ENCODE data around the gene SCN5A. TPM values are rescaled to one million over a fixed set of nuclear protein-coding genes. Genes with fewer than 3 reads are reported as not detected.

SCN5A gene
- total and polyA plus RNA-seq, 2 of the 4 experiments (the other 2 are of a cell fraction), result 1.9 to 2.0 TPM

- ATAC-seq (ENCODE audit: low read depth), result no peak
- dilution Hi-C loops (cut with HindIII; ENCODE audit: low sequenced_read_pairs, unreplicated experiment), result no loop called here
These were observed 9.4 kb upstream of the SCN5A start for GRCh38 chr3:38658841-38659240.

More at GRCh38 chr3:38658841-38659240, 9.4 kb upstream of the SCN5A start:
- H3K36me3 ChIP-seq (ENCODE audit: control insufficient read depth, insufficient read depth, low read length), result no peaks in the 10 kb centered on the region
- DNase-seq, result no peak
- H3K9ac ChIP-seq (ENCODE audit: low read depth, low read length), result no peak overlapping the region
- H2AK9ac ChIP-seq (replicated peaks; ENCODE audit: low read depth, low read length, poor library complexity), result no peak overlapping the region
- H3K4me2 ChIP-seq (ENCODE audit: low read depth, low read length), result no peak overlapping the region
- no peak overlapping the region for H2AFZ ChIP-seq (replicated peaks; ENCODE audit: low read length, poor library complexity)
- intact Hi-C loops (cut with micrococcal nuclease), result loop anchor here (10.0 kb wide), 1 partner anchor 304 kb away; no protein-coding TSS in a partner anchor
- H2BK15ac ChIP-seq (ENCODE audit: low read depth, low read length), result no peak overlapping the region
- no peak overlapping the region for H4K91ac ChIP-seq (ENCODE audit: insufficient read depth, low read depth, low read length)
- TF ChIP-seq USF2 (IDR thresholded peaks at IDR 0.05; ENCODE audit: low read depth, low read length) (no peak), RCOR1 (IDR thresholded peaks at IDR 0.05; ENCODE audit: insufficient replicate concordance, low read length) (no peak), ELK1 (IDR thresholded peaks at IDR 0.05; ENCODE audit: borderline replicate concordance, low read depth, low read length) (no peak), RFX5 (IDR thresholded peaks at IDR 0.05; ENCODE audit: low read depth, low read length) (no peak), CEBPB (IDR thresholded peaks at IDR 0.05; ENCODE audit: low read depth, low read length) (no peak), SMC3 (IDR thresholded peaks at IDR 0.05; ENCODE audit: low read depth, low read length) (no peak), BHLHE40 (IDR thresholded peaks at IDR 0.05; ENCODE audit: low read depth, low read length) (no peak), POLR2A (IDR thresholded peaks at IDR 0.05; ENCODE audit: low read depth, low read length) (no peak), MXI1 (IDR thresholded peaks at IDR 0.05; ENCODE audit: borderline replicate concordance, low read depth, low read length) (no peak), CTCF (conservative IDR thresholded peaks at IDR 0.05; ENCODE audit: low read depth, low read length) (no peak), CHD1 (IDR thresholded peaks at IDR 0.05; ENCODE audit: low read depth, low read length) (no peak)
- in situ Hi-C loops (cut with MboI; ENCODE audit: low sequenced_read_pairs), result no loop called here
- BruUV-seq (replicated peaks), result no TSS peak
- H2AK5ac ChIP-seq (ENCODE audit: low read depth, low read length), result no peak overlapping the region
- no peak overlapping the region for H2BK20ac ChIP-seq (ENCODE audit: low read depth, low read length)
- no peaks in the 10 kb centered on the region; the same call in 1 of the 2 replicates for H3K9me1 ChIP-seq (ENCODE audit: insufficient read depth, low read length)
- H4K20me1 ChIP-seq (ENCODE audit: insufficient read depth, low read length), result no peaks in the 10 kb centered on the region
- no peaks in the 10 kb centered on the region for H3K9me3 ChIP-seq (ENCODE audit: control insufficient read depth, insufficient read depth, low read length)
- no peak overlapping the region for H2BK120ac ChIP-seq (ENCODE audit: low read depth, low read length)
- no peak overlapping the region for H3K56ac ChIP-seq (ENCODE audit: extremely low read depth, insufficient read depth, low read length)
- H3K27me3 ChIP-seq (ENCODE audit: control insufficient read depth, insufficient read depth, low read length), result peaks cover 38% of the 10 kb centered on the region
- no peak overlapping the region for H4K5ac ChIP-seq (ENCODE audit: low read depth, low read length)
- ChIA-PET CTCF (interaction anchor here (0.6 kb wide), 1 partner anchor 265 kb away, joined by 3 read pairs; no protein-coding TSS in a partner anchor), POLR2A (ENCODE audit: unreplicated experiment) (no interaction called here)
- H3K23ac ChIP-seq (ENCODE audit: low read depth, low read length), result no peak overlapping the region
- H3K4ac ChIP-seq (ENCODE audit: low read depth, low read length), result no peak overlapping the region
- no peak overlapping the region for H3K27ac ChIP-seq (ENCODE audit: insufficient read depth, low read length)
- H3K4me1 ChIP-seq (ENCODE audit: control insufficient read depth, insufficient read depth, low read length), result no peaks in the 10 kb centered on the region
- no peak overlapping the region for H2BK5ac ChIP-seq (ENCODE audit: low read depth, low read length, poor library complexity, severe bottlenecking)
- no peak overlapping the region for H3K4me3 ChIP-seq (ENCODE audit: insufficient read depth, low read depth, low read length)
- WGBS, 2 experiments (ENCODE audit: extremely low coverage in 2 of 2, insufficient read length in 1 of 2), result no CpG with 5 or more reads among the region's 9 CpGs
- no peak overlapping the region for H3K18ac ChIP-seq (ENCODE audit: low read depth, low read length)
- H3K79me1 ChIP-seq (ENCODE audit: low read depth in 1 of 2, low read length in 2 of 2), result no peaks in the 10 kb centered on the region
- no peak overlapping the region for H4K8ac ChIP-seq (ENCODE audit: low read depth in 2 of 2, low read length in 2 of 2)
- H3K14ac ChIP-seq (replicated peaks; ENCODE audit: low read depth, low read length), result no peak overlapping the region

All from IMR-90 (cell line).